Activated CD8-positive, alpha-beta memory T cell treated with anti-CD3 and anti-CD28 coated beads for 24 hours (primary cell): ENCODE data around the gene ARHGAP9.
A peak's percentile ranks its signal among the peaks of the same experiment; 100 is the strongest.
"Not testable (repeated sequence)": the region's sequence is repeated elsewhere in the genome, so short reads cannot be mapped to it uniquely, and the experiment has no call there.

Experiments
- DNase-seq: peaks from one replicate; pipeline ENCODE4 v3.0.0-alpha.2; 2020

ARHGAP9 gene

GRCh38 chr12:57456145-57456700, 23.4 kb downstream of the ARHGAP9 start:
- DNase-seq: peak; percentile 76

- no peak for DNase-seq
These were observed 24.1 kb downstream of the ARHGAP9 start for GRCh38 chr12:57455374-57456144.

- no peak for DNase-seq
These were observed 24.9 kb downstream of the ARHGAP9 start, which contains the start of gene INHBE for GRCh38 chr12:57454566-57455373. INHBE (plus strand) TSS chr12:57455307; CDS start chr12:57455537, 230 bp downstream.

GRCh38 chr12:57454213-57454565, 25.5 kb downstream of the ARHGAP9 start:
- DNase-seq: no peak

DNA sequence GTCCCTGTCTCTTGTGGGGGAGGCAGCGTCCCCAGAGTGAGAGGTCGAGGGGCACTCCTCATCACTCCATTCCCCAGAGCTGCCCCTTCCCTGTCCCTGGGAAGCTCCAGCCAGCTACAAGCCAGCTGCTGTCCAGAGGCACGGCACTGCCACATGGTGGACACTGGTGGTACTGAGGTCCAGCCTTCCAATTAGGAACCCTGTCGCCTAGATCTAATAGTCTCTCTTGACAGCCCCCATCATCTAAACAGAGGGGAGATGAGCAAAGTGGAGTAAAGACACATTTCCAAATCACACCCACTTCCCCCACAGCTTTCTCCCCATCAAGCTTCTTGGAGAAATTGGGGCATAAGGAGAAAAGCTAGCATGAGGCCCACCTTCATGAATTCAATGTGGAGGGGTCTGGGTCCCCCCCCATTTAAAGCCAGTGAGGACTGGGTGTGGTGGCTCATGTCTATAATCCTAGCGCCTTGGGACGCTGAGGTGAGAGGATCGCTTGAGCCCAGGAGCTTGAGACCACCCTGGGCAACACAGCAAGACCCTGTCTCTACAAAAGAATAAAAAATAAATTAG, 26.6 kb downstream of the ARHGAP9 start:
- DNase-seq: peak; percentile 77

- no peak for DNase-seq
These were observed 27.3 kb downstream of the ARHGAP9 start for GRCh38 chr12:57452181-57452936.

DNA sequence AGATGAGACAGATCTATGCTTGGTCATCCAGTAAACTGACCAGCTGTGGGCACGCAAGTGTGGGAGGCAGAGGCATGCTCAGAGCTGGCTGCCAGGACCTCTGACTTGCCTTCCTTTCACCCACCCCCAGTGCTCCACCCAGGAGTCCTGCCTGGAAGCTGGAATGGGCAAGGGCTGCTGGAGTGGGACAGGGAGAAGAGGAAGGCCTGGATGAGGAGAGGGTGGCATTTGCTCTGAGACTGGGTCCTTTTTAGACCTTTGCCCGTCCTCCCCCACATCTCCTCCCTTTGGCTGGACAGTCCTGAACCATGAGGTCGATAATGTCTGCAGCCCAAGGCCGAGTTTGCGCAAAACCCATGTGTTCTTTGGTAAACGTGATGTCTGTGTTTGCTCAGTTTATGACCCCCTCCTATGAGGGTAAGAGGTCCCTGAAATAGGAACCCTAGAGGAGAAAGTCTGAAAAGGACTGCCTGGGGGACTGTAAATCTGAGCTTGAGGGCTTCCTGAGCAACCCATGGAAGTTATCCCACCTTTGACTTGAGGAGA, 28.4 kb downstream of the ARHGAP9 start:
- no peak for DNase-seq

- no peak for DNase-seq
These were observed 29.6 kb downstream of the ARHGAP9 start for GRCh38 chr12:57450057-57450456.

DNA sequence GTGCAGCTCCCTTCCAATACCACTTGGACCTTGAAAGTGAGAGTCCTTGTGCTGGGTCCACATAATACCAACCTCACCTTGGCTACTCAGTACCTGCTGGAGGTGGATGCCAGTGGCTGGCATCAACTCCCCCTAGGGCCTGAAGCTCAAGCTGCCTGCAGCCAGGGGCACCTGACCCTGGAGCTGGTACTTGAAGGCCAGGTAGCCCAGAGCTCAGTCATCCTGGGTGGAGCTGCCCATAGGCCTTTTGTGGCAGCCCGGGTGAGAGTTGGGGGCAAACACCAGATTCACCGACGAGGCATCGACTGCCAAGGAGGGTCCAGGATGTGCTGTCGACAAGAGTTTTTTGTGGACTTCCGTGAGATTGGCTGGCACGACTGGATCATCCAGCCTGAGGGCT, 30.3 kb downstream of the ARHGAP9 start:
- no peak for DNase-seq

DNA sequence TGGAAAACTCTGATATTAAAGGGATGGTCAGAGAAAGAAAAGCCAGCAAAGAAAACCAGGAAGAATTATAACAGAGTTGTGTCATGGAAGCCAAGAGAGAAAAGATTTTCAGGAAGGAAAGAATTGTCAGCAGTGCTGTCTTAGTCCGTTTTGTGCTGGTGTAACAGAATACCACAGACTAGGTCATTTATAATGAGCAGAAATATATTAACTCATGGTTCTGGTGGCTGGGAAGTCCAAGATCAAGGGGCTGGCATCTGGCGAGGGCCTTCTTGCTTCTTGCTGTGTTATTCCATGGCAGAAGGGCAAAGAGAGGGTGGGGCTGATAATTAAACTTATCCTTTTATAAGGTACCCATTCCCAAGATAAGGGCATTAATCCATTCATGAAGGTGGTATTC, 31.0 kb downstream of the ARHGAP9 start:
- DNase-seq: no peak

DNA sequence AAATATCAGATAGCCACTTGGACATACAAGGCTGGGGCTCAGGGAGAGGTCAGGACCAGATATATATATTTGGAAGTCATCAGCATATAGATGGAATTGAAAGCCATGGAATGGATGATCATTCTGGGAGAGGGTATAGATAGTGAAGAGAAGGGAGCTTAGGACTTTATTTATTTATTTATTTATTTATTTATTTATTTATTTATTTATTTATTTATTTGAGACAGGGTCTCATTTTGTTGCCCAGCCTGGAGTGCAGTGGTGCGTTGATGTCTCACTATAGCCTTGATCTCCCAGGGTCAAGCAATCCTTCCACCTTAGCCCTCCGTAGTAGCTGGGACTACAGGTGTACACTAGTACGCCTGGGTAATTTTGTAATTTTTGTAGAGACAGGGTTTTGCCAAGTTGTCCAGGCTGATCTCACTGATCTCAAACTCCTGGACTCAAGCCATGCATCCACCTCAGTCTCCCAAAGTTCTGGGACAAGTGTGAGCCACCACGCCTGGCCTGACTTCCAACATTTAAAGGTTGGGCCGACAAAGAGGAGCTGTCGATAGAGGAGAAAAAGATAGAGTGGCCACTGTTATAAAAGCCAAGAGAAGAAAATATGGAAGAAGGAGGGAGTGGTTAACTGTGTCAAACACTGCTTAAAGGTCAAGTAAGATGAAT, 33.2 kb downstream of the ARHGAP9 start:
- no peak for DNase-seq

DNA sequence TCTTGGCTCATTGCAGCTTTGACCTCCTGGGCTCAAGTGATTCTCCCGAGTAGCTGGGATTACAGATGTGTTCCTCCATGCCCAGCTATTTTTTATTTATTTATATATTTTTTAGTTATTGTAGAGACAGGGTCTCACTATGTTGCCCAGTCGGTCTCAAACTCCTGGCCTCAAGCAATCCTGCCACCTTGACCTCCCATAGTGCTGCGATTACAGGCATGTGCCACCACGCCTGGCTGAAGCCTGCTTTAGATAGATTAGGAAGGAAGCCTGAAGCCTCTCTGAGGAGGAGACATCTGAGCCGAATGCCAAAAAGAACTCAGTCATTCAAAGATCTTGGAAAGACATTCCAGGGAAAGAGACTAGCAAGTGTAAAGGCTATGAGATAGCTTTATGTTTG, 34.9 kb downstream of the ARHGAP9 start:
- no peak for DNase-seq

DNA sequence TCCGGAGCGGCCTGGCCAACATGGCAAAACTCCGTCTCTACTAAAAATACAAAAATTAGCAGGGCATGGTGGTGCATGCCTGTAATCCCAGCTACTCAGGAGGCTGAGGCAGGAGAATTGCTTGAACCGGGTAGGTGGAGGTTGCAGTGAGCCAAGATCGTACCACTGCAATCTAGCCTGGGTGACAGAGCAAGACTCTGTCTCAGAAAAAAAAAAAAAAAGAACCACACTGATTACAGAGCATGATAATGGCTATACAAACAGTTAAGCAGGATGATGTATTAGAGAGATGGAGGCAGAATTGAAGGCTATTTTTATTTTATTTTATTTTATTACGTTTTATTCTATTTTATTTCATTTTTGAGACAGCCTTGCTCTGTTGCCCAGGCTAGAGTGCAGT, 35.3 kb downstream of the ARHGAP9 start:
- not testable (repeated sequence) for DNase-seq

GRCh38 chr12:57441846-57442427, 37.7 kb downstream of the ARHGAP9 start:
- no peak for DNase-seq

GRCh38 chr12:57441393-57441792, 38.3 kb downstream of the ARHGAP9 start:
- not testable (repeated sequence) for DNase-seq

- no peak for DNase-seq
These were observed 39.9 kb downstream of the ARHGAP9 start for GRCh38 chr12:57439762-57440266.

DNA sequence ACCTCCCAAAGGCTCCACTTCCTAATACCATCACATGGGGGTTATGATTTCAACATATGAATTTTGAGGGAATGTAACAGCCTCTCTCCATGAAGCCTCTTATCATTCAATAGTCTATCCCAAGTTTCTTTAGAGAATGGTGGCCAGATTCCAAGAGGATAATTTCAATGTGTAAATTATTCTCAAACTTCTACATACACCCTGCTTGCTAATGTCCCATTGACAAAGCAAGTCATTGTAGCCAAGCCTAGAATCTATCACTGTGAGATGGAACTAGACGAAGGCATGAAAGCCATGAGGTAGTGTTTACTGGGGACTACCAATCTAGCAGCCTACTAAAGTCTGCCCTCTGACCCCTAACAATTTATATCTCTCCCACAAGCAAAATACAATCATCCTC, 41.3 kb downstream of the ARHGAP9 start:
- DNase-seq: no peak

DNA sequence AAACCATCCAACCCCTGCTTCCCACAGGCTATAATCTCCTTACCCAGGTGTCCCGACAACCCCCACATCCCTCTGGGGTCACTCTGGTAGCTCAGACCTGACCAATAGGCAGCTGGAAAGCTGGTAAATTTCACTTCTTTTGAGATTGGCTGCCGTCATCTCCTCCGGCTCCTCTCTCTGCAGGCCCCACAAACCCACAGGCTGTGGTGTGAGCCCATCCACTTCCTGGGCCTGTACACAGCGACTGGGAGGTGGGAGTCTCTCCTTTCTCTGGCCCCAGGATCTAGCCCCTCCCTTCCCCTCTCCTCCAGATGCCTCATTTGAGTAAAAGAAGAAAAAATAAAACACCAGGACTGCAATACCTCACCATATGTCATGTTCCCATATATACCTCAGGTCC, 44.4 kb downstream of the ARHGAP9 start:
- no peak for DNase-seq

DNA sequence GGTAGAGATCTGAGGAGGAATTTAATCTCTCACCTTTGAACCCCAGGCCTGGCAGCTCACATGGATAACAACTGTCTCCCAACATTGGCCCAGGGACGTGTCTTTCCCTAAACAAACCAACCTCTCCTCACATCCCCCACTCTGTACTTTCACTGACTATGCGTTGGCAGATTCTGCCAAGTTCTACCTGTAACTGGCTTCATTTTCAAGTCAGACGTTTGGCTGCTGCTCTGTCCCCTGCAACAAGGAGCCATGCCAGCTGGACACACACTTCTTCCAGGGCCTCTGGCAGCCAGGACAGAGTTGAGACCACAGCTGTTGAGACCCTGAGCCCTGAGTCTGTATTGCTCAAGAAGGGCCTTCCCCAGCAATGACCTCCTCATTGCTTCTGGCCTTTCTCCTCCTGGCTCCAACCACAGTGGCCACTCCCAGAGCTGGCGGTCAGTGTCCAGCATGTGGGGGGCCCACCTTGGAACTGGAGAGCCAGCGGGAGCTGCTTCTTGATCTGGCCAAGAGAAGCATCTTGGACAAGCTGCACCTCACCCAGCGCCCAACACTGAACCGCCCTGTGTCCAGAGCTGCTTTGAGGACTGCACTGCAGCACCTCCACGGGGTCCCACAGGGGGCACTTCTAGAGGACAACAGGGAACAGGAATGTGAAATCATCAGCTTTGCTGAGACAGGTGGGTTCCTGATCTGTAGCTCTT, 45.0 kb downstream of the ARHGAP9 start, which contains the start of gene INHBC:
Gene INHBC (plus strand): TSS at position 268 of the 707 bp plus-strand sequence. CDS start 103 bp downstream, at position 371.
- no peak for DNase-seq

DNA sequence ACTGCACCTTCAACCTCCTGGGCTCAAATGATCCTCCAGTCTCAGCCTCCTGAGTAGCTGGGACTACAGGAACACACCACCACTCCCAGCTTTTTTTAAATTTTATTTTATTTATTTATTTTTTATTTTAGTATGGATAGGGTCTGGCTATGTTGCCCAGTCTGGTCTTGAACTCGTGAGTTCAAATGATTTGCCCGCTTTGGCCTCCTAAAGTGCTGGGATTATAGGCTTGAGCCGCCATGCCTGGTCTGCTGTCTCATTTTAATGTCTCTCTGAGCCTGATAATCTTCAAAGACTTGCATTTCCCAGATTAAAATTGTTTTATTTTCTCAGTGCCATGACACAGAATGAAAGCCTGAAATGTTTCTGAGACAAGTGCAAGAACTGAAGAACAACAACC, 46.3 kb downstream of the ARHGAP9 start:
- DNase-seq: no peak
